Measurements from ENCODE around the gene WNT3A. TPM values are rescaled to one million over a fixed set of nuclear protein-coding genes. Genes with fewer than 3 reads are reported as not detected.

Gene WNT3A
- total RNA-seq, 1 donor from 2014 or later = not detected

Small RNA genes lying within 50 kb of the gene (microRNA-seq; reads per million reads assigned to microRNA genes)
- 8.9 reads per million, percentile 20 among the genes with 10 or more reads in this experiment for gene MIR3620 (ENCODE audit: borderline number of aligned reads)

Other genes starting within 250 kb of the WNT3A start
- not detected in 3 replicates for gene PRSS38, start 191.3 kb upstream of the WNT3A start, total RNA-seq
- 2.5 to 4.2 TPM (median 2.7 TPM) in 3 replicates for gene WNT9A, start 59.1 kb upstream of the WNT3A start, total RNA-seq
- 339 to 392 TPM (median 351 TPM) in 3 replicates for gene ARF1, start 75.7 kb downstream of the WNT3A start, total RNA-seq
- 12.9 to 15.1 TPM (median 13.3 TPM) in 3 replicates for gene C1orf35, start 96.3 kb downstream of the WNT3A start, total RNA-seq
- gene MRPL55, start 102.3 kb downstream of the WNT3A start, total RNA-seq = 45.4 to 75.6 TPM (median 48.6 TPM) in 3 replicates
- 155 to 196 TPM (median 189 TPM) in 3 replicates for gene GUK1, start 133.3 kb downstream of the WNT3A start, total RNA-seq
- gene GJC2, start 142.9 kb downstream of the WNT3A start, total RNA-seq = 1.5 to 2.0 TPM (median 1.8 TPM) in 3 replicates
- 5.2 to 7.7 TPM (median 5.9 TPM) in 3 replicates for gene IBA57, start 158.8 kb downstream of the WNT3A start, total RNA-seq
- 6.3 to 11.4 TPM (median 10.2 TPM) in 3 replicates for gene OBSCN, start 201.0 kb downstream of the WNT3A start, total RNA-seq